Measurements from ENCODE around the gene ZNF394. TPM values are rescaled to one million over a fixed set of nuclear protein-coding genes. Genes with fewer than 3 reads are reported as not detected.

ZNF394 gene
- polyA plus RNA-seq, 3 donors: 8.2 to 20.8 (median 15.2) TPM

- WGBS, 3 donors: 80 to 84% (median 80%) methylated on average over 26 of the region's 26 CpGs
- no peak overlapping the region for H3K27ac ChIP-seq (ENCODE audit: low read depth, low read length)
Measured at GRCh38 chr7:99457650-99458493, 42.2 kb downstream of the ZNF394 start.

- no peak overlapping the region for H3K27ac ChIP-seq (ENCODE audit: low read depth, low read length)
- 86 to 89% (median 86%) methylated on average over 6 of the region's 6 CpGs for WGBS, 3 donors
Measured at GRCh38 chr7:99457050-99457649, 42.9 kb downstream of the ZNF394 start.

- 57 to 67% (median 63%) methylated on average over 13 of the region's 13 CpGs for WGBS, 3 donors
- no peak overlapping the region for H3K27ac ChIP-seq (ENCODE audit: low read depth, low read length)
Measured at GRCh38 chr7:99456288-99456687, 43.8 kb downstream of the ZNF394 start.

- H3K27ac ChIP-seq (ENCODE audit: low read depth, low read length): no peak overlapping the region
- WGBS, 3 donors: 79 to 84% (median 80%) methylated on average over 9 of the region's 9 CpGs
Measured at GRCh38 chr7:99455874-99456273, 44.2 kb downstream of the ZNF394 start.

GRCh38 chr7:99453105-99453504, 47.0 kb downstream of the ZNF394 start:
- 76 to 90% (median 89%) methylated on average over 11 of the region's 11 CpGs for WGBS, 3 donors
- H3K27ac ChIP-seq (ENCODE audit: low read depth, low read length): no peak overlapping the region

GRCh38 chr7:99452541-99452940, 47.5 kb downstream of the ZNF394 start:
- H3K27ac ChIP-seq (ENCODE audit: low read depth, low read length): no peak overlapping the region
- 77 to 89% (median 88%) methylated on average over 13 of the region's 13 CpGs for WGBS, 3 donors

- no peak overlapping the region for H3K27ac ChIP-seq (ENCODE audit: low read depth, low read length)
- 84 to 87% (median 86%) methylated on average over 8 of the region's 8 CpGs for WGBS, 3 donors
Measured at GRCh38 chr7:99451936-99452335, 48.1 kb downstream of the ZNF394 start.

GRCh38 chr7:99449326-99449725, 50.8 kb downstream of the ZNF394 start:
- WGBS, 3 donors: 90 to 97% (median 94%) methylated on average over 5 of the region's 5 CpGs
- no peak overlapping the region for H3K27ac ChIP-seq (ENCODE audit: low read depth, low read length)

GRCh38 chr7:99448855-99449254, 51.2 kb downstream of the ZNF394 start:
- 89 to 92% (median 91%) methylated on average over 10 of the region's 10 CpGs for WGBS, 3 donors
- H3K27ac ChIP-seq (ENCODE audit: low read depth, low read length): no peak overlapping the region

GRCh38 chr7:99447943-99448342, 52.1 kb downstream of the ZNF394 start:
- no peak overlapping the region for H3K27ac ChIP-seq (ENCODE audit: low read depth, low read length)
- 79 to 91% (median 88%) methylated on average over 10 of the region's 10 CpGs for WGBS, 3 donors

GRCh38 chr7:99446096-99446495, 54.0 kb downstream of the ZNF394 start:
- 86 to 92% (median 90%) methylated on average over 4 of the region's 4 CpGs for WGBS, 3 donors
- no peak overlapping the region for H3K27ac ChIP-seq (ENCODE audit: low read depth, low read length)

Other genes starting within 250 kb of the ZNF394 start
- not detected for gene MYH16, start 227.4 kb downstream of the ZNF394 start, polyA plus RNA-seq
- gene ARPC1A, start 174.4 kb downstream of the ZNF394 start, polyA plus RNA-seq: 100 to 1,000 TPM in 2 of 3 donors, 10 to 100 TPM in 1; 54.5 to 239 (median 109) TPM
- gene ARPC1B, start 125.6 kb downstream of the ZNF394 start, polyA plus RNA-seq: 100 to 1,000 TPM in 2 of 3 donors, 10 to 100 TPM in 1; 62.2 to 282 (median 234) TPM
- gene PDAP1, start 91.7 kb downstream of the ZNF394 start, polyA plus RNA-seq: 100 to 1,000 TPM in 2 of 3 donors, 10 to 100 TPM in 1; 89.4 to 169 (median 152) TPM
- gene BUD31, start 91.3 kb downstream of the ZNF394 start, polyA plus RNA-seq: 100 to 1,000 TPM in 1 of 3 donors, 10 to 100 TPM in 2; 58.2 to 105 (median 76.8) TPM
- 1 to 10 TPM; 1.6 to 4.5 (median 2.3) TPM for gene PTCD1, start 61.5 kb downstream of the ZNF394 start, polyA plus RNA-seq
- gene CPSF4, start 61.3 kb downstream of the ZNF394 start, polyA plus RNA-seq: 10 to 100 TPM; 27.1 to 45.1 (median 32.8) TPM
- gene ATP5MF, start 34.1 kb downstream of the ZNF394 start, polyA plus RNA-seq: 1,000 to 10,000 TPM in 2 of 3 donors, 100 to 1,000 TPM in 1; 432 to 1,027 (median 1,022) TPM
- gene ZNF789, start 27.4 kb downstream of the ZNF394 start, polyA plus RNA-seq: 1 to 10 TPM; 3.1 to 6.3 (median 4.8) TPM
- 1 to 10 TPM; 1.7 to 3.7 (median 2.8) TPM for gene ZKSCAN5, start 4.4 kb upstream of the ZNF394 start, polyA plus RNA-seq
- gene FAM200A, start 51.8 kb upstream of the ZNF394 start, polyA plus RNA-seq: 1 to 10 TPM; 1.7 to 5.7 (median 2.3) TPM
- 10 to 100 TPM; 25.1 to 51.8 (median 40.9) TPM for gene ZNF655, start 58.4 kb upstream of the ZNF394 start, polyA plus RNA-seq
- 1 to 10 TPM in 1 of 3 donors, under 1 TPM in 2; 0.49 to 1.1 (median 0.52) TPM for gene TMEM225B, start 98.0 kb upstream of the ZNF394 start, polyA plus RNA-seq
- 1 to 10 TPM; 3.7 to 5.6 (median 4.7) TPM for gene ZSCAN25, start 116.7 kb upstream of the ZNF394 start, polyA plus RNA-seq
- 10 to 100 TPM in 1 of 3 donors, 1 to 10 TPM in 1, not detected in 1; 9.8 to 10.4 TPM for gene CYP3A5, start 179.7 kb upstream of the ZNF394 start, polyA plus RNA-seq
- gene CYP3A7, start 234.9 kb upstream of the ZNF394 start, polyA plus RNA-seq: under 1 TPM in 1 of 3 donors, not detected in 2; 0.10 TPM